AG09309 (cell line): Measurements from ENCODE around the gene KCNQ4.

Source experiments
- DNase-seq: peaks from one replicate; pipeline ENCODE4 v3.0.0-alpha.2; 2010; ENCODE audit warnings: low read depth
- H3K4me3 ChIP-seq: 2 replicates; pipeline ENCODE4 v1.5.1; 2011; ENCODE audit warnings: mild to moderate bottlenecking, low read depth, low read length, moderate library complexity; ENCODE audit not compliant: control insufficient read depth
- CTCF ChIP-seq: IDR thresholded peaks from 2 replicates; pipeline ENCODE4 v1.5.1; 2011; ENCODE audit warnings: mild to moderate bottlenecking, low read depth, low read length, inconsistent platforms; ENCODE audit not compliant: insufficient read depth, control insufficient read depth; ENCODE audit errors: missing control alignments

The KCNQ4 gene

GRCh38 chr1:40776236-40777072, 7.1 kb upstream of the KCNQ4 start:
- no peak for DNase-seq
- H3K4me3 ChIP-seq = no peak overlapping the region
- TF ChIP-seq CTCF = no peak

- TF ChIP-seq CTCF = no peak
- H3K4me3 ChIP-seq = no peak overlapping the region
- DNase-seq = no peak
These were observed 6.2 kb upstream of the KCNQ4 start for GRCh38 chr1:40777224-40777970.

GRCh38 chr1:40780678-40781607, 2.6 kb upstream of the KCNQ4 start:
- TF ChIP-seq CTCF = no peak
- DNase-seq = no peak

GRCh38 chr1:40781608-40781971, 2.0 kb upstream of the KCNQ4 start:
- H3K4me3 ChIP-seq = no peak overlapping the region
- DNase-seq = no peak
- no peak for TF ChIP-seq CTCF

More at GRCh38 chr1:40780678-40781607, 2.6 kb upstream of the KCNQ4 start:
- no peak overlapping the region for H3K4me3 ChIP-seq

GRCh38 chr1:40782371-40782956, 1.1 kb upstream of the KCNQ4 start:
- DNase-seq = no peak
- no peak overlapping the region for H3K4me3 ChIP-seq
- peak; percentile 8 for TF ChIP-seq CTCF
